Transverse colon (tissue), 4 donors: Measurements from ENCODE around the gene SPTBN5. TPM values are rescaled to one million over a fixed set of nuclear protein-coding genes. Genes with fewer than 3 reads are reported as not detected.

Experiments used
- DNase-seq: peaks from one replicate; pipeline ENCODE4 v3.0.0-alpha.2; 2019
- H3K27ac ChIP-seq, 4 donors: fragments of 200-600 bp; sonication (generic); 2 replicates each; pipeline ENCODE4 v1.5.1; 2016 to 2018; ENCODE audit warnings: inconsistent platforms in 4 of 4
- H3K27me3 ChIP-seq: fragments of 200-600 bp; sonication (generic); 2 replicates; pipeline ENCODE4 v1.5.1; 2017; ENCODE audit warnings: inconsistent platforms
- H3K36me3 ChIP-seq, 4 donors: fragments of 200-600 bp; sonication (generic); 2 replicates each; pipeline ENCODE4 v1.5.1; 2017 to 2019; ENCODE audit warnings: inconsistent platforms in 4 of 4
- H3K4me1 ChIP-seq, 4 donors: fragments of 200-600 bp; sonication (generic); 2 replicates each; pipeline ENCODE4 v1.5.1; 2017 to 2020; ENCODE audit warnings: inconsistent platforms in 4 of 4
- H3K4me3 ChIP-seq, 4 donors: fragments of 200-600 bp; sonication (generic); 1 replicate in 1 of 4; 2 replicates in 3 of 4; pipeline versions ENCODE4 v1.5.1 to v1.6.1; 2017 to 2019; ENCODE audit warnings: inconsistent platforms in 4 of 4
- H3K9me3 ChIP-seq, 2 donors: fragments of 200-600 bp; sonication (generic); 2 replicates each; pipeline ENCODE4 v1.5.1; 2017 to 2019; ENCODE audit warnings: inconsistent platforms in 2 of 2
- CTCF ChIP-seq, 5 experiments: fragments of 200-600 bp in 3 of 5; fragments of 450-650 bp in 2 of 5; sonication (generic) in 3 of 5; IDR thresholded peaks; 1 replicate in 2 of 5; 2 replicates in 3 of 5; pipeline ENCODE4 v1.5.1; 2016 to 2017; ENCODE audit warnings: antibody characterized with exemption in 5 of 5, inconsistent platforms in 3 of 5, mild to moderate bottlenecking in 2 of 5, moderate library complexity in 1 of 5
- EP300 ChIP-seq: sonication (generic); formaldehyde crosslinking; IDR thresholded peaks from one replicate; pipeline ENCODE4 v1.6.1; 2017; ENCODE audit warnings: antibody characterized with exemption, low read depth
- POLR2A ChIP-seq: fragments of 450-650 bp; IDR thresholded peaks from one replicate; pipeline ENCODE4 v1.6.1; 2016; ENCODE audit warnings: antibody characterized with exemption, mild to moderate bottlenecking, moderate library complexity
- POLR2AphosphoS5 ChIP-seq, 3 donors: sonication (generic); formaldehyde crosslinking; IDR thresholded peaks; one replicate each; pipeline ENCODE4 v1.6.1; 2016; ENCODE audit warnings: antibody characterized with exemption in 3 of 3
- WGBS, 2 donors: methylation state at CpG; one replicate each; pipeline ENCODE4 v1.1.5; 2018; ENCODE audit warnings: low coverage in 1 of 2; 5-methylcytosine and 5-hydroxymethylcytosine counted together
- in situ Hi-C, 4 donors: fragments of 200-750 bp; cut with MboI; loops; one replicate each; pipeline versions ENCODE4 v1.15.0 to v1.15.1; 2017; ENCODE audit warnings: low sequenced_read_pairs in 3 of 4, low pct_ligation_motif_present in 1 of 4, low pct_unique_long_range_greater_than_20kb in 1 of 4
- intact Hi-C: fragments of 100-400 bp; cut with DNase I; formaldehyde crosslinking; loops from one replicate; pipeline ENCODE4 v1.15.1; 2023; ENCODE audit warnings: low total_unique reads
- total RNA-seq, 4 donors: library from RNA; depleted of rRNA; stranded (reverse); fragments of >200 nt; gene quantifications; one replicate each; pipeline ENCODE4 v1.1.0, GENCODE V29; 2016

Gene SPTBN5
- total RNA-seq, 4 donors from 2014 or later: 0.16 to 8.0 (median 1.1) TPM

- intact Hi-C loops (no loop called here), in situ Hi-C loops (no loop called here)
- Histone ChIP-seq H3K4me3 (no peak overlapping the region), H3K27ac (no peak overlapping the region), H3K4me1 (peaks cover 3 to 14% (median 13%) of the 10 kb centered on the region in 4 donors), H3K9me3 (no peaks in the 10 kb centered on the region), H3K36me3 (no peaks in the 10 kb centered on the region), H3K27me3 (peaks cover 27% of the 10 kb centered on the region)
- 91% methylated on average over 8 of the region's 10 CpGs; no CpG with 5 or more reads in 1 of the 2 donors for WGBS, 2 donors
- no peak for DNase-seq
- TF ChIP-seq CTCF (IDR thresholded peaks at IDR 0.05): no peak
- no peak for TF ChIP-seq POLR2AphosphoS5 (IDR thresholded peaks at IDR 0.05)
- TF ChIP-seq POLR2A: no peak
- no peak for TF ChIP-seq EP300
Measured at GRCh38 chr15:41880156-41880877, 13.5 kb downstream of the SPTBN5 start.

- peaks cover 27% of the 10 kb centered on the region for H3K27me3 ChIP-seq
- WGBS, 2 donors: 90% methylated on average over 10 of the region's 10 CpGs; no CpG with 5 or more reads in 1 of the 2 donors
- H3K9me3 ChIP-seq: no peaks in the 10 kb centered on the region
- no peak for DNase-seq
- no peak overlapping the region for H3K27ac ChIP-seq
- intact Hi-C loops (no loop called here), in situ Hi-C loops (no loop called here)
- H3K36me3 ChIP-seq: no peaks in the 10 kb centered on the region
- no peak for TF ChIP-seq POLR2A
- no peak for TF ChIP-seq CTCF (IDR thresholded peaks at IDR 0.05)
- TF ChIP-seq EP300: no peak
- no peak for TF ChIP-seq POLR2AphosphoS5 (IDR thresholded peaks at IDR 0.05)
- H3K4me3 ChIP-seq: no peak overlapping the region
- peaks cover 3 to 14% (median 13%) of the 10 kb centered on the region in 4 donors for H3K4me1 ChIP-seq
Measured at GRCh38 chr15:41879321-41879845, 14.5 kb downstream of the SPTBN5 start.

- in situ Hi-C loops (no loop called here), intact Hi-C loops (no loop called here)
- Histone ChIP-seq H3K4me1 (peaks cover 3 to 14% (median 13%) of the 10 kb centered on the region in 4 donors), H3K9me3 (no peaks in the 10 kb centered on the region), H3K27me3 (peaks cover 27% of the 10 kb centered on the region), H3K27ac (no peak overlapping the region), H3K4me3 (no peak overlapping the region), H3K36me3 (no peaks in the 10 kb centered on the region)
- DNase-seq: no peak
- 86% methylated on average over 9 of the region's 10 CpGs; no CpG with 5 or more reads in 1 of the 2 donors for WGBS, 2 donors
- TF ChIP-seq POLR2A (no peak), EP300 (no peak), CTCF (IDR thresholded peaks at IDR 0.05) (no peak), POLR2AphosphoS5 (IDR thresholded peaks at IDR 0.05) (no peak)
Measured at GRCh38 chr15:41878355-41878699, 15.5 kb downstream of the SPTBN5 start.

- TF ChIP-seq EP300: no peak
- TF ChIP-seq POLR2AphosphoS5 (IDR thresholded peaks at IDR 0.05): no peak
- TF ChIP-seq CTCF (IDR thresholded peaks at IDR 0.05): no peak
- TF ChIP-seq POLR2A: no peak
- 82% methylated on average over 12 of the region's 13 CpGs; no CpG with 5 or more reads in 1 of the 2 donors for WGBS, 2 donors
- Histone ChIP-seq H3K36me3 (no peaks in the 10 kb centered on the region), H3K27me3 (peaks cover 27% of the 10 kb centered on the region), H3K9me3 (no peaks in the 10 kb centered on the region), H3K4me3 (no peak overlapping the region), H3K27ac (no peak overlapping the region), H3K4me1 (peaks cover 3 to 14% (median 13%) of the 10 kb centered on the region in 4 donors)
- no peak for DNase-seq
- in situ Hi-C loops (no loop called here), intact Hi-C loops (no loop called here)
Measured at GRCh38 chr15:41877631-41878354, 16.1 kb downstream of the SPTBN5 start.
